GM12873 (cell line): ENCODE data around the gene GPX4.

Source experiments
- CTCF ChIP-seq: IDR thresholded peaks from 2 replicates; pipeline ENCODE4 v1.5.1; 2012; ENCODE audit warnings: low read depth, mild to moderate bottlenecking, moderate library complexity, low read length, control low read depth; ENCODE audit not compliant: insufficient read depth; ENCODE audit errors: missing control alignments

The GPX4 gene

DNA sequence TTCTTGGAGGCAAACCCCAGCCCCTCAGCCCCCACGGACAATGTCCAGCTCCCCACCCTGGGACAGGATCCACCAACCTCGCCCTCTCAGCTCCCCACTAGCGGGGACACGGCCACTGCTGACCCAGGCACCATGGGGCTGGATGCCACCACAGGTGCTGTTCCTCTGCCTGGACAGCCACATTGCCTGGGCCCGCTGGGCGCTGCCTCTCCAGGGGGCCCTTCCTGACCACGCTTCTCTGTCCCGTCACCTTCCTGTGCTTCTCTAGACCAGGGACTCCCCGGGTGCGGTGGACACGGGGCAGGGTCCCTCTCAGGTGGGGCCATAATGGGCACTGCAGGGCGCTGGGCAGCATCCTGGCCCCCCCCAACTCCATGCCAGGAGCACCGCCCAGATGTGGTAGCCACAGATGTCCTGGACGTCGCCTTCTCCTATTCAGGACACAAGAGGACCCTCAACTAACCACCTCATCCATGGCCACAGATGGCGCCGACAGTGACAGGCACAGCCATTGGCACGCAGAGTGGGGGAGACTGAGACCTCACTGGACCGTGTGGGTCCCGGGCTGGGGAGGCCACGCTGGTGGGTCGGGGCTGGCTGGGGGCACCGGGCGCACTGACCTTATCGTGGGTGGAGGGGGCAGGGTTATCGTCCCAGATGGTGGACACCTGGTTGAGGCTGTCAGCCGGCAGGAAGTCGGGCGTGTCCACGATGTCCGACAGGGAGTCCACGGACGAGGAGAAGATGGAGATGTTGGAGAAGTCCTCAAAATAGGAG is 23.4 kb downstream of the GPX4 start:
- no peak for TF ChIP-seq CTCF

DNA sequence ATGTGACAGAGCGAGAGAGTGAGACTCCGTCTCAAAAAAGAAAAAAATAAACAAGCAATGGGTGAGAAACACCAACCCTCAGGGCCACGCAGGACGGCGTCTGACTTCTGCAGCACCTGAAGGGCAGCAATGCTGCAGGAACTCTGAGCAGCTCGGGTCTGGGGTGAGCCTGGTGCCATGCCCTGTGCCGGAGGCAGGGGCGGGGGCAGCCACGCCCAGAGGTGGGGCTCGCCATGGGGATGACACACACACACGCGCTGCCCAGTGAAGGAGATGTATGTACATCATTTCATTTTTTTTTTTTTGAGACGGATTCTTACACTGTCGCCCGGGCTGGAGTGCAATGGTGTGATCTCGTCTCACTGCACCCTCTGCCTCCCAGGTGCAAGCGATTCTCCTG is 24.3 kb downstream of the GPX4 start:
- no peak for TF ChIP-seq CTCF

DNA sequence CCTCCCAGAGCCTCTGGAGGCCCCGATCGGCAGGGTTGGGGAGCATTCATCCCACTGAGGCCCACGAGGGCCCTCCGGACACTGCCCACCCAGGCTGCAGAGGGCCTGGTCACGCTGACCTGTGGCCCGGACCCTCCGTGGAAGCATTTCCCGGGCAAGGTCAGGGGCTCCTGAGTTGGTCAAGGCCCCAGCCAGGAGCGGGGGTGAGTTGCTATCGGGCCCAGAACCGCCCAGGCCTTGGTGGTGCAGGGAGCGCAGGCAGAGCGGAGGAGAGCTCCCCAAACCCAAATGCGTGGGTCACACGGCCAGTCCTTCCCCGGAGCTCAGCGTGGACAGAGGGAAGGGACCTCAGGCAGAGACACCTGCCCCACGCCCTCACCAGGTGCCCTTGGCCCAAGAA is 25.7 kb downstream of the GPX4 start:
- TF ChIP-seq CTCF: no peak

DNA sequence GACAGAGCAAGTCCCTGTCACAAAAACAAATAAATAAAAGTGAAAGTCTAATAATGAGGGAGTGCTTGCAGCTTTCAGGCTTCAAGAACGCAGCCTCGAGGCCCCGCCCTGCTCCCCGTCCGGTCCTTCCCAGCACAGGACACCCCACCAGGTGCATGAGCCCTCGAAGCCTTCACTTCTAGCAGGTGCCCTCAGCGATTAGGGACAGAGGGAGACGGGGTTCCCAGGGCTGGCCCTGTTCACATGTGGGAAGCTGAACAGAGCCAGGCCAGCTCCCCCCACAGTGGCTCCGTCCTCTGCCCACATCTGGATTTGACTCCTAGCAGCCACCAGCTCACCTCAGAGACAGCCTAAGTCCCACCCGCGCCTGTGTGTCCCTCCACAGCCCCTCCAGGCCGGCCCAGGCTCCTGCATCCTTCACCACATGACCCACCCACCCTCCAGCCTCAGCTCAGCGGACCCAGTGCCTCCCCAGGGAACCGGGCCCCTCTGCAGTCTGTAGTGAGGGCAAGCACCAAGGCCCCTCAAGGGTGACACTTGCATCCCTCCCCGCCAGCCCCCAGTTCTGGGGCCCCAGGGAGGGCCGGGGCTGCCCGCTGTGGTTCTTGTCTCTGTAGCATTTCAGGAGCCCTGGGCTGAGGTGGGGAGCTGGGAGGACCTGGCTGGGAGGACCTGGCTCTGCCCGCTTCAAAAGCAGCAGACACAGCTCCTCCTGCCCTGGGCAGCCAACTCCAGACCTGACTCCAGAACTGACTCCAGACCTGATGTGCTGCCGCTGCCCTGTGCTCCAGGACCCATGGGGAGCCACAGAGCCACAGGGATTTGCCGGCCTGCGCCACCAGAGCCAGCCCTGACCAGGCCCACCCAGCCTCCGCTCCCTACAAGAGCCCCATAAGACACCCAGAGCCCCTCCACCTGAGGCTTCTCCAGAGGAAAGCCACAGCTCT is 27.2 kb downstream of the GPX4 start:
- no peak for TF ChIP-seq CTCF

GRCh38 chr19:1131718-1132551 is 28.1 kb downstream of the GPX4 start:
- no peak for TF ChIP-seq CTCF

- no peak for TF ChIP-seq CTCF
Measured at GRCh38 chr19:1132552-1133383, 29.0 kb downstream of the GPX4 start.
